ENCODE data around the gene OR10A5.
"Not testable (repeated sequence)": the region's sequence is repeated elsewhere in the genome, so short reads cannot be mapped to it uniquely, and the experiment has no call there.

The OR10A5 gene

GRCh38 chr11:6876325-6876724 is 30.8 kb downstream of the OR10A5 start, which contains the start of gene OR10A4:
Gene OR10A4 (plus strand): TSS chr11:6876625. CDS start chr11:6876648, 23 bp downstream.
- no peak for DNase-seq

DNA sequence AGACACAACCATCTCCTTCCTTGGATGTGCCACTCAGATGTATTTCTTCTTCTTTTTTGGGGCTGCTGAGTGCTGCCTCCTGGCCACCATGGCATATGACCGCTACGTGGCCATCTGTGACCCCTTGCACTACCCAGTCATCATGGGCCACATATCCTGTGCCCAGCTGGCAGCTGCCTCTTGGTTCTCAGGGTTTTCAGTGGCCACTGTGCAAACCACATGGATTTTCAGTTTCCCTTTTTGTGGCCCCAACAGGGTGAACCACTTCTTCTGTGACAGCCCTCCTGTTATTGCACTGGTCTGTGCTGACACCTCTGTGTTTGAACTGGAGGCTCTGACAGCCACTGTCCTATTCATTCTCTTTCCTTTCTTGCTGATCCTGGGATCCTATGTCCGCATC is 31.4 kb downstream of the OR10A5 start:
- DNase-seq, result no peak

DNA sequence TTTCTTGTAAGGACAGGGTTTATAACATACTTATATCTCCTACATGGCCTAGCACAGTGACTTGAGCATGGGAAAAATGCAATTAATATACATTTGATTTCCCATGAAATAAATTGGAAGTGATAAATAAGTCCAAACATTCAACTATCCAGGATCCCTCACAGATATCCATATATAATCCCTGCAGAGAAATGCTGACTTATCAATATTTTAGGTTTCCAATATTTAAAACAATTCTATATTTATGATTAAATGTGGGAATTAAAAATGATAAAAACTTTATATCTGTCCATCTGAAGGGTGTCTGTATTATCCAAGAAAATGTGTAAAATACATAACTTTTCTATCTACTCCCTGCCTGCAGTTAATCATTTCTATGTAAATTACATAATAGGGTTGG is 37.3 kb downstream of the OR10A5 start:
- no peak for DNase-seq

GRCh38 chr11:6887711-6888110 is 42.2 kb downstream of the OR10A5 start:
- not testable (repeated sequence) for DNase-seq

DNA sequence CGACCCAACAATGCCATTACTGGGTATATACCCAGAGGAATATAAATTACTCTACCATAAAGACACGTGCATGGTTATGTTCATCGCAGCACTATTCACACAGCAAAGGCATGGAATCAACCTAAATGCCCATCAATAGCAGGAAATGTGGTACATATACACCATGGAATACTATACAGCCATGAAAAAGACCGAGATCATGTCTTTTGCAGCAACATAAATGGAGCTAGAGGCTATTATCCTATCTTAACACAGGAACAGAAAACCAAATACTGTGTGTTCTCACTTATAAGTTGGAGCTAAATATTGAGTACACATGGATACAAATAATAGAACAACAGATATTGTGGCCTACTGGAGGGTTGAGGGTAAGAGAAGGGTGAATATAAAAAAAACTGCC is 43.3 kb downstream of the OR10A5 start:
- DNase-seq, result no peak

GRCh38 chr11:6889835-6890234 is 44.4 kb downstream of the OR10A5 start:
- DNase-seq, result no peak

- no peak for DNase-seq
Observed at GRCh38 chr11:6892400-6892799, 46.9 kb downstream of the OR10A5 start, which contains the start of gene OR2D2. Gene OR2D2 (minus strand): TSS chr11:6892500. CDS start chr11:6892500, 0 bp downstream.

DNA sequence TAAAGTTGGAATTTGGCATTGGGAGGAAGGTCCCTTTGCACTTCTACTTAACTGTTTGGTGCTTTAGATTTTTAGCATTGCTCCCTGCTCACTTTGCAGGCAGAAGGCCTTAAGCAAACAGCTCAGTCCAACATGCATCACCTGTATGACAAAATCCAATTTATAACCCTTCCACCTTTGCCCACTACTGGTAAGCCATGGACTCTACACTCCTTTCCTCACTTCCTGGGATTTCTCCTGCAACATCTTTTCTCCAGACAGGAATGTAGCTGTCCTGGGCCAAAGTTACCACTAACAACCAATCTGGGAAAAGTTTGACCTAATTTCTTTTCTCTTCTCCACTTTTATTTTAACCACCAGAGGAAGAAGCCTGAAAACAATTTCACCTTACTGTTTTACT is 48.6 kb downstream of the OR10A5 start:
- no peak for DNase-seq

DNA sequence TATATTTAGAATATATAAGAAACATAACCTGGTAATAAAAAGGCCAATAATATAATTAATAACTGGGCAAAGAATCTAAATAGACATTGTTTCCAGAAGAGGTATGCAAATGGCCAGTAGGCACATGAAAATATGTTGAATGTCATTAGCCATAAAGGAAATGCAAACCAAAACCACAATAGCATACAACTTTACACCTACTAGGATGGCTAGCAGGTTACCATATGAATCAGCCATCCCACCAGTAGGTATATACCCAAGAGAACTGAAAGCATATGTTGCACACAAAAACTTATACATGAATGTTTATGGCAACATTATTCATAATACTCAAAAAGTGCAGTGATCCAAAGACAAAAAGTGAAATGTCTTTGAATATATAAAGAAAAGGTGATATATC is 49.5 kb downstream of the OR10A5 start:
- no peak for DNase-seq
